GM19023 (cell line): Measurements from ENCODE around the gene EXOSC9.
"Not testable (repeated sequence)": the region's sequence is repeated elsewhere in the genome, so short reads cannot be mapped to it uniquely, and the experiment has no call there.

Experiments
- ATAC-seq: cut with Tn5 transposase; IDR thresholded peaks from one replicate; pipeline ENCODE4 v1.9.1; 2021; ENCODE audit warnings: mild to moderate bottlenecking, moderate library complexity; ENCODE audit not compliant: unreplicated experiment

Gene EXOSC9, protein sequence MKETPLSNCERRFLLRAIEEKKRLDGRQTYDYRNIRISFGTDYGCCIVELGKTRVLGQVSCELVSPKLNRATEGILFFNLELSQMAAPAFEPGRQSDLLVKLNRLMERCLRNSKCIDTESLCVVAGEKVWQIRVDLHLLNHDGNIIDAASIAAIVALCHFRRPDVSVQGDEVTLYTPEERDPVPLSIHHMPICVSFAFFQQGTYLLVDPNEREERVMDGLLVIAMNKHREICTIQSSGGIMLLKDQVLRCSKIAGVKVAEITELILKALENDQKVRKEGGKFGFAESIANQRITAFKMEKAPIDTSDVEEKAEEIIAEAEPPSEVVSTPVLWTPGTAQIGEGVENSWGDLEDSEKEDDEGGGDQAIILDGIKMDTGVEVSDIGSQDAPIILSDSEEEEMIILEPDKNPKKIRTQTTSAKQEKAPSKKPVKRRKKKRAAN

DNA sequence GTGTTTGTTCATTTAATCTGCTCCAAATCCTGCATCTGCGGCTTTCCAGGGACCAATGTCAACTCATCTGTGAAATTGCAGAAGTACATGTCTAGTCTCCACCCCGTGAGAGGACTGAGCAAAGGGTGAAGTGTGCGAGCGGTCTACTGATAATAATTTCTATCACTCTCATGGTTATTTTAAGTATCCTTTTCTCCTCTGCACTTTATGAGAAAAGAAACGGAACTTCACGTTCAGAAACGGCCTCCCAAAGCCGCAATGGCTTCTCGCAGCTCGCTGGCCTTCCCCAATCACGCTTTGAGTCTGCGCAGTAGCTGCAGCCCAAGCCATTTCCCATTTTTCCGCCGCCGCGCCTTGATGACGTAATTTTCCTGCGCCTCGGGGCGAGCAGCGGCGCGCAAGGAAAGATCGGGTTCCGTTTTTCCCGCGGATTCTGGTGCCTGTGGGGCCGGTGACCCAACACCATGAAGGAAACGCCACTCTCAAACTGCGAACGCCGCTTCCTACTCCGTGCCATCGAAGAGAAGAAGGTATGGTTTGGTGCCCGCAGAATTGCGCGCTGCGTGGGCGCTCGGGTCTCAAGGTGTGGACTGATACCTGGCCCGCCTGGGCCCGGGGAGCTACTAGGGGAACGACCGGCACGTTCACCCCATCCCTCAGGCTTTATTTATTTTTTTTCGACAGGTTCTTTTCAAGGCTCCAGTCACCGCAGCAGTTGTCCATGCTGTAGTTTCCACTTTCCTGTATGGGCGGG, at the start of gene EXOSC9:
Gene EXOSC9 (plus strand): TSS at position 363 of the 754 bp plus-strand sequence. CDS start 102 bp downstream, at position 465.
- peak; percentile 84 for ATAC-seq

DNA sequence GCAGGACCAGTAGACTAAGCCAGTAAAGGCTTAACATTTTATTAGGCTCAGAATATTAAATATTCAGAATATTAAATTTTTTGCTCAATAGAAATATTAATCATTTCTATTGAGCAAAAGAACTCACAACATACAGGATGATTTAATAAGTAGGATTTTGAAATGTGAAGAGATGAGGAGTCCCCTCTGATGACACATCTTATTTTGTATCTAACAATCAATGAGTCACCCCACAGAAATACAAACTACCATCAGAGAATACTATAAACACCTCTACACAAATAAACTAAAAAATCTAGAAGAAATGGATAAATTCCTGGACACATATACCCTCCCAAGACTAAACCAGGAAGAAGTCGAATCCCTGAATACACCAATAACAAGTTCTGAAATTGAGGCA, 49.0 kb upstream of the EXOSC9 start:
- not testable (repeated sequence) for ATAC-seq

DNA sequence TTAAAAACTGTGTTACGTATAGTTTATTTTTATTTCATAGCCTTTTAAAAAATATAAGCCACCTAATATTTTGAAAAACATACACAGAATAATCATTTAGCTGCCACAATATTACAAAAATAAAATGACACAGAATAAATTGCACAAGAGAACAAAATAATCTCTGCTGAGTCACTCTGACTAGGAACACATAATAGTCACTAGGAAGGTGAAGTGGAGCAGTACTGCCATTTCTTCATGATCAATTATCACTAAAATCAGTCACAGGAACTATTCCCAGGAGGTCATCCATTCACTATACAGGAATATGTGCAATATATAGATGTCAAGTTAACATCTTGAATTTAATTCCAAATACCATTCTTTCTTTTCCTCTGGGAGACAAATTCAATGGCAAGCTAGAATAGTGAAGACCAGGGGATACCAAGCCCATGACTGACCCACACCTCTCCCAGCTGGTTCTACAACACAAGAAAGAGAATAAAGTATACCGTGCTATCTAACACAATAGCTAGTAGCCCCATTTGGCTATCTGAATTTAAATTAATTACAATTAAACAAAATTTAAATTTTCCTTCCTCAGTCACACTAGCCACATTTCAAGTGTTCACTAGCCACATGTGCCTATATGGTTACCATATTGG, 42.1 kb upstream of the EXOSC9 start:
- no peak for ATAC-seq

DNA sequence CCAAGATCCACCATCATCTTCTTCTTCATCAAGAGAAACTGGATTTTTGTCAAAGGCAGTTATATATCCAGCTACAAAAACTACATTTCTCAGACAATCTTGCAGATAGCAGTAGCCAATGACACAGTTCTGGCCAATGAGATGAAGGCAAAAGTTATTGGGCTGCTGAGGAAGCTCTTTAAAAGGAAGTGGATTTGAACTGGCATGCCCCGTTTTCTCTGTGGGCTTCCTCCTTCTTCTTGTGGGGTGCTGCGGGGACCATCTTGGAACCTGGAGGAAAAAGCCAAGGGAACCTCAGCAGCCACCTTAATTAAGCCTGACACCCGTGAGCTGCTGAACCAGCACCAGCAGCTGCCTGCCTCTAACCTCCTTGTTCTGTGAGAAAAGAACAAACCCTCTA, 40.9 kb upstream of the EXOSC9 start:
- ATAC-seq: no peak

DNA sequence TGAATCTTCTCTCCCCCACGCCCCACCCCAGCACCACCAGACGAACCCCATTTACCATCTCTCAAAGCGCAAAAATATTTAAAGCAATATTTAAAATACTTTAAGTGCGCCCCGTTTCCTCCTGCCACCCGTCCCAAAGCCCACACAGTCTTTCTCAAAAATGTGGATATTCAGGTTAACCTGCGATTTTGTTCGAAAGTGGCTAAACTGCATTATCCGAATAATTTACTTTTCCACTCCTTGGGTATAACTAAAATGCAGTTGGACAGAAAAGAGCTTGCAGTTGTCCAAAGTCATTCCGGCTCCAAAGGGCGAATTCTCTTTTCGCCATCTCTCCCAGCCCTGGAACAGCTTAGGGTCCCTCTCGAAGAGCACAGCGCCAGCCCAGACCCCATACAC, 36.8 kb upstream of the EXOSC9 start:
- no peak for ATAC-seq

DNA sequence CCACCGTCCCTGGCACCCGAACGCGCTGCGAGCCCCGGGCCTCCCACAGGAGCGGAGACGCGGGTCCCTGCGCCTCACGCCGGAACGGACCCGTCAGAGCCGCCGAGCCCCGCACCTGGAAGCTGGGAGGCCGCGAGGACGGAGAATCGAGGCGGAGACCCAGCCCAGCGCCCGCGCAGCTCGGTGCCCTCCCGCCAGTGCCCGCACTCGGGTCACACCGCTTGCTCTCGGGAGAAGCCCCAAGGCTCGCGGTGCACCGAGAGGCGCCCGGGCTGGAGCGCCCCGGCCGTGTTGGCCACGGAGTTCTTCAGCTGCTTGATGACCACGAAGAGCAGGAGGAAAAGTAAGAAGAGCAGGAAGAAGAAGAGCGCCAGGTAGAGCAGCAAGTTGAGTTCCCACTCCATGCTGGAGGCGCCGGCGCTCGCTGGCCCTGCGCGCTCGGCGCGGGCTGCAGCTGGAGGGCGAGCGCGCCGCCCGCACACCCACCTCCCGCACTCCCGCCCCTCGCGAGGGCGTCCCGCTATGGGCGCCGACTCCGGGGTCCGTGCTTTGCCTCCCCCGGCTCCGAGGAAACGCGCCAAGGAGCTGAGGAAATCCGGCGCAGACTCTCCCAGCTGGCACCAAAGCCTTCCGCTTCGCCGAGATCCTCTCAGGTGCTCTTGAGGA, 36.3 kb upstream of the EXOSC9 start, which contains the start of gene SMIM43:
Gene SMIM43 (minus strand): TSS at position 463 of the 666 bp plus-strand sequence. CDS start 59 bp downstream, at position 404.
- ATAC-seq: no peak

DNA sequence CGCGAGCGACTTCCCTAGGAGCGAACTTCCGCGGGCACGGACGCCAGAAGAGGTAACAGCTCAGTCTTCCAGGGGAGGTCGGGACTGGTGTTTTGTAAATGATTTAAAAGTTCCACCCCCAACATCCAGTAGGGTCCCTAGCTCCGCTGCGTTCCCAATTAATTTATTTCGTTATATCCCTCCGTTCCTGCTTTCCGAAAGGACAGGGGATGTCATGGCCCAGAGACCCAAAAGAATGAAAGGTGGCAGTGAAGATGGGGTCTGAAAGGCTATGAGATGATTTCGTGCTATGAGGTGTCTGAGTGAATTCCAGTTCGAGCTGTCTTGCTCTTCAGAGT, 35.8 kb upstream of the EXOSC9 start:
- ATAC-seq: no peak

DNA sequence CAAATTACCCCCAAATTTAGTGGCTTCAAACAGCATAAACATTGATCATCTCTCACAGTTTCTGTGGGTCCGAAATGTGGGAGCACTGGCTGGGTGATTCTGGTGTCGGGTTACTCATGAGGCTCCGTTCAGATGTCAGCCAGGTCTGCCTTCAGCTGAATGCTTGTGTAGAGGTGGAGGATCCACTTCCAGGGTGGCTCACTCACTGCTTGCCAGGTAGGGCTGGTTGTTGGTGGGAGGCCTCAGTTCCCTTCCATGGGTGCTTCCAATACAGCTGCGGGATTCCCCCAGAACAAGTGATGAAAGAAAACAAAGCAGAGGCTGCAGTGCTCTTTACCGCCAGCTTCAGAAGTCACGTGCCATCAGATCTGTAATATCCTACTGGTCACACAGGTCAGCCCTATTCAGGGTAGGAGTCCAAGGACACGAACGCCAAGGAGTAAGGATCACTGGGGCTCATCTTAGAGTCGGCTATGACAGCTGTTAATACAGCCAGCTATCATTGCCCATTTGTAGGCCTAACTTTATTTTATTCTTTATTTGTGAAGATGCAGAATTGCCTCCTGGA, 35.1 kb upstream of the EXOSC9 start:
- no peak for ATAC-seq

DNA sequence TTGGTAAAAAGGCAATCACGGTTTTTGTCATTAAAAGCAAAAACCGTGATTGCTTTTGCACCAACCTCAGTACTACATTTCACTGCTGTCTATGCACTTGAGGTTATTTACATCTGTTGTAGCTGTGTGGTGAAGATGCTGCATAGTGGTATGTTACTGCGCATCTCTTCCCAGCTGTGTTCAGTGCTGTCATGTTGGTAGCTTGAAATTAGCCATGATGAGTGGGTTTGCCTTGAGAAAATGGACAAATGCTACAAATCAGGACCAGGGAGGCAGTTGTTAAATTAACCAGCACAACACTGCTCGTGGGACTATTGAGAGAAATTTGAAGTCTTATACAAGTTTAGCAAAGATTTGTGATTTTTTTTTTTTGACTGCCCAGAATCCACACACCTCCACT, 34.0 kb upstream of the EXOSC9 start:
- ATAC-seq: no peak

DNA sequence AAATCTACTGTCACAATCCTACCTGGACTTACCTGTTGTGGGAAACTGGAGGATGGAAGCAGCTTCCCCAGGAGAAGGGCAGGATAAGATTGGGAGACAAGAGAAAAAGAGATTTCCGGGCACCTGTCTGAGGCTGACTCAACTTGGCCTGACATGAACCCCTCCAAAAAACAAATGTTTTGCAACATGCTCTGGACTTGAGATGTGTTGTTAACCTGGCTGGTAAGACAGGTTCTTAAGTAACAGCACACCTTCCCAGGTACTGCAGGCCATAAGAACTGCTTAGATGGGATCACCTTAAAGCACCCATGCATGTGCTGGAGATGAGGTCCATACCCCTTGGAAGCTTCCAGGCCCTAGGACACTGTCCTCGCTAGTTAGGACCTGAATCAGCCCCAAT, 31.8 kb upstream of the EXOSC9 start:
- ATAC-seq: no peak

DNA sequence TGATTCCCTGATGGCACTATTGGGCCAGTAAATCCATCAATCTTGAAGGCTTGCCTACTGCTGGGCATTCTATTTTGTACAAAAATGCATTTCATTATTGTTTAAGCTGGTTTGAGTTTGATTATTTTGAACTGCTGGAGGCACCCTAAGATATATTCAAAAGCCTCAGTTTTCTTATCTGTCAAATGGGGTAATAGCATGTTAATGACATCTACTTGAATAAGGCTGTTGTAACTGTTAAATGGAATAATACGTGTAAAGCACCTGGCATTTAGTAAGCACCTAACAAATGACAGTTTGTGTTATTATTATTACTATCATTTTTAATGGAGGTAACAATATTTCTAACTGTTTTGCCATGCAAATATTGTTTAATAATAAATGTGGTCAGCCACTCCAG, 29.3 kb upstream of the EXOSC9 start:
- no peak for ATAC-seq

DNA sequence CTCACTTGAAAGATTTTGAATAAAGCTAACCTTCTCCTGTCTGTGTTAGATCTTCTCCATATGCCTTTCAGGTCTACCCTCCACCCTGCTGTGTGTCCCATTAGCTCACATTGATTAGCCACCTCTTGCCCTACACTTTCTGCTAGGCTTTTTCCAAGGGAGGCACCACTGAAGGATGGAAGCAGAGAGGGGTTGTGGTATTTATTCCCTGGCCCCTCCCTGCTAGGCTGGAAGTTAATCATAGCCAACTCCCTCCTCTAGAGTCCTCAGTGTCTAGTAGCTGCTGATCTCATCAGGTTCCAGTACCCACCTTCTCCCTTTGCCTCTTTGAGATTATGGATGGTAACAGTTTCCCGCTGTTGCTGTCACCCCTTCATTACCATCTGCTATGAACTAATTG, 27.2 kb upstream of the EXOSC9 start:
- no peak for ATAC-seq

DNA sequence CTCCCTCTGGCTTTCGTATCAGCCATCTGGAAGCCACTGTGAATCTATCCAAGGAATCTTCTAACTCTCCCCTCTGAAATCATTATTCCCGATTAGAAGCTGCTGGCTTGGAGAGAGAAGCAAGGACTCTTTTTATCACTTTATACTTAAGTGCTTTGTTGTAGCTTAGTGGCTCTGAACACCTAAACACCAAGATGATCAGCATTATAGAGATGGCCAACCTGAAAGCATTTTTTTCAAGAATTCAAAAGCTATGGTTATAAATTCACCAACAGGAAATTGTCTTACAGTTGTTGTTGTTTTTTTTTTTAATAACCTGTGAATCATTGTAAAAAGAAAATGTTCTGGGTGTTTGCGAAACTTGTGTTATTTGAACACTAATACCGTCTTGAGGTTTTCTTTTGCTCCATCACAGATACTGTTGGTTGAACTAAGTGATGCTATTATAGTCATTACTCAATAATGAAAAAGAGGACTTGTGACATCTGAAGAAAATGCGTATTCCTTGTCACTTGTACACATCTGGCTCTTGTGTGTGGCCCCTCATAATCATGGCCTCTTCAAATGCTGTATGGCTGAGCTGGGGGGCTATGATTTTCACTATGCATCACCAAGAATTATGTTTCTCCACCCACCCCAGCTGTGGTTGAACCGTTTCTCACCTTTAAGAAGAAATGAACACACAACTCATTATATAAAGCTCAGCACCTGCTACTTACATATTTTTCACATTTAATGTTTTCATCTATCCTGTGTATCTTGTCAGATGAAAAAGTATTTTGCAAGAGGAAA, 24.3 kb upstream of the EXOSC9 start:
- no peak for ATAC-seq

DNA sequence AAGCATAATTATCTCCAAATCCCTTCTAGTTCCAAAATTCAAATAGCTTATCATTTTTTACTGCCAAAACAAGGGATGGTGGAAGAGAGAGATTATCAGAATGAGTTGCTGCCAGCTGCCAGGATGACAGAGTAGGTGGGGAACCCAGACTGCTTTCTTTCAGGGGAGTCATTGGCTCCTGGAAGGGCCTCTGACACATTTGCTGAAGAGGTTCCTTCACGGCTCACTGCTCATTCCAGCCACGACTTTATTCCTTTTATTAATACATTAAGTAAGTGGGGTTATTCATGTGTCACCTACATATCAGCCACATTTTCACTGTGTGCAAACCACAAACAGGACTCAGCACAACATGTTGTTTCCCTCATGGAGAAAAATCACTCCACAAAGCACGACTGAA, 23.5 kb upstream of the EXOSC9 start:
- ATAC-seq: no peak

DNA sequence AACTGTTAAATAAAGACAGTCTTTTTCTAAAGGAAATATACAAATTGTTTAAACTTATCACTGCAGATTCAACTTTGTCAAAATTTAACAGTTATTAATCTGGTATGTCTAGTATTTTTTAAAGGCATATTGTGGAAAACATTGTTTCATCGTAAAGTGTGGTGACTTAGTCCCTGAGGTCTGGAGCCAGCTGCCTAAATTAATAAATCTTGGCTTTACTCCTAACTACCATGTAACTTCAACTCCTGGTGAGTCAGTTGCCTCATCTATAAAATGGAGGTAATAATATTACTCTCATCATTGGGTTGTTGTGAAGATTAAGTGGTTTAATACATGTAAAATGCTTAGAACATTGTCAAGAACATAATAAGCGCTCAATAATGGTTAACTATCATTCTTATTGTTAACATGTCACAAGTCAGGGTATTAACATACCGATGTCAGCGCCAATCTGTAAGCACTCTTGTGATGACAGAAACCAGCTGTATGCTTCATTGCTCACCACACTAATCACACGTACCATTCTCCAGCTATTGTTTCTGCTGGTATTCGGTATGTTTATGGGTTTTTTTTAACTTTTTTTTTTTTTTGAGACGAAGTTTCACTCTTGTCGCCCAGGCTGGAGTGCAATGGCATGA, 22.0 kb upstream of the EXOSC9 start:
- ATAC-seq: no peak

DNA sequence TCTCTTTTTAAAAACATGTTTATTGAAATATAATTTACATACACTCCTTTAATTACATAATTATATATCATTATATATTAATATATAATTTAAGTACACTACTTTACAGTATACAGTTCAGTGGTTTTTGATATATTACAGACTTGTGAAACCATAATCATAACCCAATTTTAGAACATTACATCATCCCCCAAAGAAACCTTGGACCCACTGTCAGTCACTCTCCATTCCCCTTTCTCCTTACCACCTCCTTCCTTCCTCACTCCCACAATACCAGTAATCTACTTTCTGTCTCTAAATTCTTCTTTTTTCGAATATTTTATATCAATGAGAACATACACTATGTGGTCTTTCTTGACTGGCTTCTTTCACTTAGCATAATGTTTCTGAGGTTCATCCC, 17.9 kb upstream of the EXOSC9 start:
- ATAC-seq: no peak

DNA sequence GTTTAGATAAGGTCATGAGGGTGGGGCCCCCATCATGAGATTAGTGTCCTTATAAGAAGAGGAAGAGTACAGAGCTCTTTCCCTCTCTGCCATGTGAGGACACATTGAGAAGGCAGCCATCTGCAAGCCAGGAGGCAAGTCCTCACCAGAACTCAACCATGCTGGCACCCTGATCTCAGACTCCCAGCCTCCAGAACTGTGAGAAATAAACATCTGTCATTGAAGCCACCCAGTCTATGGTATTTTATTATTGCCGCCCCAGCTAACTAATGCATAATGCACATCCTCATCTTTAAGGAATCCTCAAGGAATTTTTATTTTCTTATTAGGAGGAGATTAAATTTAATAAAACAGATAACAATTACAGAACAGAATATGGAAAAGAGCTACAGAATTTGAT, 16.7 kb upstream of the EXOSC9 start:
- ATAC-seq: no peak

DNA sequence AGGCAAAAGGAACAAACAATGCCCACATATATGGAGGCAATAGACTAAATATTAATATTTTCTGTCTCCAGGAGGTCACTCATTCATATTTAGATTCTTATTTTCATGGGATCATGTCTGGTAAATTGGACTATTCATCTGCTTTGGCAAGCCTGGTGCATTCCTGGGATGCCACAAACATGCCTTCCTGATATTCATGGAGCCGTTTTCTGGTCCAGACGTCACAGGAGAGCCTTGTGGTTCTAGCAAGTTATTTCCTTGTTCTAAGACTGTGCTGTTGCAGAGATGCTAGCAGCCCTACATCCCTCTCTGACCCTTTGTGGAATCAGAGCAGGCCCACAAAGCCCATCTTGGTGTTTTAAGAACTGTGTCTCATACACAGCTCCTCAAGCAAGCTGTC, 16.1 kb upstream of the EXOSC9 start:
- no peak for ATAC-seq

DNA sequence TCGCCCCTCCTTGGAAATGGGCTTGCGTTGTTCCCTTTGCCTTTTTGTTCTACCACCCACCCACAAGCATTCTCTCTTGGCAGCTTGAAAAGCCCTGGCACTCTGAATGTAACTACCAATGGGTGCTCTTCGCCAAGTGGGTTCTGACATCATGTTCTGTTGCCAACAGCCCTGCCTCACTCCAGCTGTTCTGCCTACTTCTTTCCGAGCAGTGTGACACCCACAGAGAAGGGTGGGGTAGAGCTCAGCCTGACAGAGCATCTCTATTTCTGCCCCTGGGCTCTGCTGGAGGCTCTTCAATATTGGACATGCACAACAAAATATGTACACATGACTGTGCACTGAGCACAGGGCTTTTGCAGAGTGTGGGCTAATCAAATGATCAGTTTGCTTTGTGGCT, 15.6 kb upstream of the EXOSC9 start:
- ATAC-seq: no peak

DNA sequence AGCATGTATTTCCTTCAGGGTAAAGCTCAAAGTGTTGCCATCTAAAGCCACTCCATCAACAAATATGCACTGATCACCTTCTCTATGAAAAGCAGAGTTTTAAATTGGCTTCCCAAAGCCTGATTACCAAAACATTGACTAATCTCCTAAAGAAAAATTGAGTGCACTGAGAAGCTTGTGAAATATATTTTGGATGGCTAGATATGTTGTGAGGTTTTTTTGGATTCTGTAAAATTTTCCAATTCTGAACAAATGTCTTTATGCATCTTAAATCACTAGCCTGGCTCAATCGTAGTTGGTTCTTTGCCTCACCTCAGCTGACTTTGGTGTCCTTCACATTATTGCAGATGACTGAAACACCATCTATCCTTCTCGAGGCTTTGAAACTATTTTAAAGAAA, 14.9 kb upstream of the EXOSC9 start:
- ATAC-seq: no peak
